ENCODE data around the gene DHRS7B. TPM values are rescaled to one million over a fixed set of nuclear protein-coding genes. Genes with fewer than 3 reads are reported as not detected.

DHRS7B gene
- total and polyA plus RNA-seq, 9 of the 15 experiments (the other 6 are each of a cell fraction or from before 2014, with no cell fraction given), result 8.0 to 30.7 (median 14.8) TPM

- no TSS peak for BruUV-seq (replicated peaks)
- WGBS (ENCODE audit: insufficient coverage, low coverage, missing lambda C conversion rate), result 85% methylated on average over 10 of the region's 15 CpGs
- no peak for TF ChIP-seq ZNF253 (CRISPR knock-in tag; conservative IDR thresholded peaks at IDR 0.05)
- TF ChIP-seq XRCC4 (IDR thresholded peaks at IDR 0.05; ENCODE audit: extremely low read depth, insufficient read depth, insufficient read length), result no peak
- TF ChIP-seq ZEB2 (IDR thresholded peaks at IDR 0.05), result no peak
- TF ChIP-seq NFE2 (IDR thresholded peaks at IDR 0.05; ENCODE audit: low read depth), result no peak
- TF ChIP-seq, protein P1, sequence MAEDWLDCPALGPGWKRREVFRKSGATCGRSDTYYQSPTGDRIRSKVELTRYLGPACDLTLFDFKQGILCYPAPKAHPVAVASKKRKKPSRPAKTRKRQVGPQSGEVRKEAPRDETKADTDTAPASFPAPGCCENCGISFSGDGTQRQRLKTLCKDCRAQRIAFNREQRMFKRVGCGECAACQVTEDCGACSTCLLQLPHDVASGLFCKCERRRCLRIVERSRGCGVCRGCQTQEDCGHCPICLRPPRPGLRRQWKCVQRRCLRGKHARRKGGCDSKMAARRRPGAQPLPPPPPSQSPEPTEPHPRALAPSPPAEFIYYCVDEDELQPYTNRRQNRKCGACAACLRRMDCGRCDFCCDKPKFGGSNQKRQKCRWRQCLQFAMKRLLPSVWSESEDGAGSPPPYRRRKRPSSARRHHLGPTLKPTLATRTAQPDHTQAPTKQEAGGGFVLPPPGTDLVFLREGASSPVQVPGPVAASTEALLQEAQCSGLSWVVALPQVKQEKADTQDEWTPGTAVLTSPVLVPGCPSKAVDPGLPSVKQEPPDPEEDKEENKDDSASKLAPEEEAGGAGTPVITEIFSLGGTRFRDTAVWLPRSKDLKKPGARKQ (CRISPR knock-in tag; IDR thresholded peaks at IDR 0.05), result no peak
- TF ChIP-seq, protein P2, sequence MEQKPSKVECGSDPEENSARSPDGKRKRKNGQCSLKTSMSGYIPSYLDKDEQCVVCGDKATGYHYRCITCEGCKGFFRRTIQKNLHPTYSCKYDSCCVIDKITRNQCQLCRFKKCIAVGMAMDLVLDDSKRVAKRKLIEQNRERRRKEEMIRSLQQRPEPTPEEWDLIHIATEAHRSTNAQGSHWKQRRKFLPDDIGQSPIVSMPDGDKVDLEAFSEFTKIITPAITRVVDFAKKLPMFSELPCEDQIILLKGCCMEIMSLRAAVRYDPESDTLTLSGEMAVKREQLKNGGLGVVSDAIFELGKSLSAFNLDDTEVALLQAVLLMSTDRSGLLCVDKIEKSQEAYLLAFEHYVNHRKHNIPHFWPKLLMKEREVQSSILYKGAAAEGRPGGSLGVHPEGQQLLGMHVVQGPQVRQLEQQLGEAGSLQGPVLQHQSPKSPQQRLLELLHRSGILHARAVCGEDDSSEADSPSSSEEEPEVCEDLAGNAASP (IDR thresholded peaks at IDR 0.05), result no peak
- TF ChIP-seq, protein P3, sequence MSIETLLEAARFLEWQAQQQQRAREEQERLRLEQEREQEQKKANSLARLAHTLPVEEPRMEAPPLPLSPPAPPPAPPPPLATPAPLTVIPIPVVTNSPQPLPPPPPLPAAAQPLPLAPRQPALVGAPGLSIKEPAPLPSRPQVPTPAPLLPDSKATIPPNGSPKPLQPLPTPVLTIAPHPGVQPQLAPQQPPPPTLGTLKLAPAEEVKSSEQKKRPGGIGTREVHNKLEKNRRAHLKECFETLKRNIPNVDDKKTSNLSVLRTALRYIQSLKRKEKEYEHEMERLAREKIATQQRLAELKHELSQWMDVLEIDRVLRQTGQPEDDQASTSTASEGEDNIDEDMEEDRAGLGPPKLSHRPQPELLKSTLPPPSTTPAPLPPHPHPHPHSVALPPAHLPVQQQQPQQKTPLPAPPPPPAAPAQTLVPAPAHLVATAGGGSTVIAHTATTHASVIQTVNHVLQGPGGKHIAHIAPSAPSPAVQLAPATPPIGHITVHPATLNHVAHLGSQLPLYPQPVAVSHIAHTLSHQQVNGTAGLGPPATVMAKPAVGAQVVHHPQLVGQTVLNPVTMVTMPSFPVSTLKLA (conservative IDR thresholded peaks at IDR 0.05), result no peak
- no peak for TF ChIP-seq HMGXB4 (CRISPR knock-in tag; IDR thresholded peaks at IDR 0.05)
These were observed 74.0 kb downstream of the DHRS7B start for GRCh38 chr17:21200590-21201297.

More at GRCh38 chr17:21200590-21201297, 74.0 kb downstream of the DHRS7B start:
- DNase-seq (ENCODE audit: extremely low read depth in 1 of 4, low spot score in 3 of 4) (no peak), ATAC-seq (no peak), FAIRE-seq (no peak)
- ChIA-PET POLR2A (interaction anchor here (1.0 to 3.1 kb wide), 2 partner anchors 11 to 14 kb away, joined by 3 to 22 read pairs; partner anchors contain the start of gene TMEM11), CTCF (ENCODE audit: low intra/inter-chr PET ratio) (no interaction called here)
- intact Hi-C loops (cut with micrococcal nuclease), result no loop called here
- H2AFZ ChIP-seq (ENCODE audit: low read depth, low read length), result no peak overlapping the region
- H3K79me2 ChIP-seq (ENCODE audit: control insufficient read depth, insufficient read depth, low read length), result peaks cover 70% of the 10 kb centered on the region
- H3K27me3 ChIP-seq (ENCODE audit: control insufficient read depth in 2 of 2, insufficient read depth in 2 of 2, low read length in 2 of 2), result no peaks in the 10 kb centered on the region
- in situ Hi-C loops (cut with MboI), result no loop called here
- H3K4me2 ChIP-seq (ENCODE audit: insufficient read depth, low read length), result no peak overlapping the region
- H3K9me1 ChIP-seq (ENCODE audit: control insufficient read depth, insufficient read depth, low read length), result peaks cover 9% of the 10 kb centered on the region
- peaks cover 52% of the 10 kb centered on the region for H4K20me1 ChIP-seq (replicated peaks; ENCODE audit: control insufficient read depth, insufficient read depth, low read length)
- H3K36me3 ChIP-seq (ENCODE audit: control insufficient read depth, insufficient read depth, low read length), result peaks cover 22% of the 10 kb centered on the region; the same call in 2 of the 3 replicates
- H3K9ac ChIP-seq (ENCODE audit: insufficient read depth in 1 of 2, low read depth in 2 of 2, low read length in 2 of 2), result peak overlapping the region in 1 of 2 experiments; percentile 32; a peak in 1 of 4 replicates
- H3K9me3 ChIP-seq (replicated peaks; ENCODE audit: control insufficient read depth, insufficient read depth, low read depth, low read length), result no peaks in the 10 kb centered on the region
- H3K4me3 ChIP-seq, result no peak overlapping the region
- no peak overlapping the region for H3K27ac ChIP-seq (ENCODE audit: extremely low read depth, low read depth, low read length)
- H3K4me1 ChIP-seq (replicated peaks in 1 of 2; ENCODE audit: control insufficient read depth in 2 of 2, insufficient read depth in 2 of 2, low read length in 2 of 2), result peaks cover 0 to 32% of the 10 kb centered on the region in 2 experiments; a peak in 4 of 5 replicates
